K562 (cell line): Measurements from ENCODE around the gene TENT4B. TPM values are rescaled to one million over a fixed set of nuclear protein-coding genes. Genes with fewer than 3 reads are reported as not detected.

Experiments used
- ATAC-seq: fragments of 200-7000 bp; cut with Tn5 transposase; 3 replicates; pipeline ENCODE4 v1.9.1; 2020; ENCODE audit warnings: moderate library complexity
- BruUV-seq: library from RNA; stranded (reverse); fragments of 400-500 nt; replicated peaks from 2 replicates; lab custom pipeline; 2021; lab: Mats Ljungman, UMichigan
- CTCF ChIA-PET: fragments of 300-600 bp; formaldehyde crosslinking; extraction: SDS; loops from one replicate; lab custom pipeline; 2021; ENCODE audit warnings: low intra/inter-chr PET ratio; lab: Yijun Ruan, JAX
- POLR2A ChIA-PET: fragments of 300-600, 350-650 bp; sonication (Branson Sonifier 250); formaldehyde crosslinking; extraction: SDS; loops from one replicate; lab custom pipeline; 2021; ENCODE audit warnings: antibody characterized with exemption, inconsistent platforms; lab: Yijun Ruan, JAX
- DNase-seq, 4 experiments: peaks; one replicate each; pipeline versions ENCODE4 v3.0.0 to v3.0.0-alpha.2; 2011 to 2018; ENCODE audit warnings: low spot score in 3 of 4, mixed read lengths in 3 of 4; ENCODE audit errors: extremely low read depth in 1 of 4
- FAIRE-seq: peaks from 2 replicates; lab custom pipeline; 2011; peaks lifted over from hg19 to GRCh38; lab: Jason Lieb, UNC
- H2AFZ ChIP-seq: 2 replicates; pipeline ENCODE4 v1.6.0; 2011; ENCODE audit warnings: low read depth, low read length, control low read depth, inconsistent platforms
- H3K27ac ChIP-seq: fragments of 200-600 bp; 3 replicates; pipeline ENCODE4 v1.8.0; 2011; ENCODE audit warnings: low read depth, mild to moderate bottlenecking, control low read depth, inconsistent platforms, low read length, moderate library complexity, mixed read lengths; ENCODE audit errors: extremely low read depth
- H3K27me3 ChIP-seq, 2 experiments: fragments of 300-600 bp in 1 of 2; 2 replicates in 1 of 2; 3 replicates in 1 of 2; pipeline versions ENCODE4 v1.6.0 to v1.8.0; 2011; ENCODE audit warnings: inconsistent platforms in 2 of 2, low read length in 2 of 2, mild to moderate bottlenecking in 1 of 2, mixed read lengths in 1 of 2, moderate library complexity in 1 of 2; ENCODE audit not compliant: control insufficient read depth in 2 of 2, insufficient read depth in 2 of 2
- H3K36me3 ChIP-seq: fragments of 300-600 bp; 3 replicates; pipeline ENCODE4 v1.8.0; 2011; ENCODE audit warnings: mild to moderate bottlenecking, low read length, inconsistent platforms; ENCODE audit not compliant: control insufficient read depth, insufficient read depth
- H3K4me1 ChIP-seq, 2 experiments: fragments of 200-600 bp in 1 of 2; replicated peaks in 1 of 2; 2 replicates in 1 of 2; 3 replicates in 1 of 2; pipeline versions ENCODE4 v1.5.1 to v1.8.0; 2011; ENCODE audit warnings: inconsistent platforms in 2 of 2, low read length in 2 of 2, mild to moderate bottlenecking in 1 of 2, mixed read lengths in 1 of 2, moderate library complexity in 1 of 2; ENCODE audit not compliant: control insufficient read depth in 2 of 2, insufficient read depth in 2 of 2
- H3K4me2 ChIP-seq: 2 replicates; pipeline ENCODE4 v1.6.1; 2011; ENCODE audit warnings: low read length, control low read depth, inconsistent platforms, mixed read lengths; ENCODE audit not compliant: insufficient read depth
- H3K4me3 ChIP-seq: fragments of 200-600 bp; sonication (generic), shearing (Covaris generic); 2 replicates; pipeline ENCODE4 v1.5.1; 2016; ENCODE audit warnings: control low read depth, inconsistent platforms
- H3K79me2 ChIP-seq: fragments of 200-600 bp; 3 replicates; pipeline ENCODE4 v1.8.0; 2011; ENCODE audit warnings: low read length, inconsistent platforms; ENCODE audit not compliant: control insufficient read depth, insufficient read depth
- H3K9ac ChIP-seq, 2 experiments: 2 replicates each; pipeline versions ENCODE4 v1.6.0 to v1.6.1; 2011; ENCODE audit warnings: low read depth in 2 of 2, low read length in 2 of 2, control low read depth in 1 of 2, inconsistent platforms in 1 of 2, mild to moderate bottlenecking in 1 of 2, mixed read lengths in 1 of 2; ENCODE audit not compliant: insufficient read depth in 1 of 2
- H3K9me1 ChIP-seq: one replicate; pipeline ENCODE4 v1.6.0; 2011; ENCODE audit warnings: inconsistent platforms, mild to moderate bottlenecking, low read length, moderate library complexity; ENCODE audit not compliant: control insufficient read depth, insufficient read depth
- H3K9me3 ChIP-seq: replicated peaks from 2 replicates; pipeline ENCODE4 v1.5.1; 2011; ENCODE audit warnings: low read depth, low read length, inconsistent platforms; ENCODE audit not compliant: control insufficient read depth, insufficient read depth
- H4K20me1 ChIP-seq: replicated peaks from 2 replicates; pipeline ENCODE4 v1.6.1; 2011; ENCODE audit warnings: low read length, inconsistent platforms, mixed read lengths; ENCODE audit not compliant: control insufficient read depth, insufficient read depth
- CXXC5 ChIP-seq: fragments of 250-450 bp; sonication (Bioruptor Pico); IDR thresholded peaks from 2 replicates; pipeline ENCODE4 v1.8.0; 2022; ENCODE audit warnings: inconsistent platforms, mild to moderate bottlenecking, moderate library complexity
- ELK3 ChIP-seq: fragments of 450-650 bp; formaldehyde crosslinking; IDR thresholded peaks from 2 replicates; pipeline ENCODE4 v1.4.0; 2020; ENCODE audit warnings: mild to moderate bottlenecking
- FOSL1 ChIP-seq: fragments of 200-800 bp; sonication (Bioruptor generic); conservative IDR thresholded peaks from 2 replicates; pipeline ENCODE4 v1.6.1; 2016; ENCODE audit warnings: missing genetic modification characterization, missing compliant biosample characterization
- FOXM1 ChIP-seq, 2 experiments: fragments of 450-650 bp in 1 of 2; sonication (generic) in 1 of 2; formaldehyde crosslinking in 1 of 2; IDR thresholded peaks; 2 replicates each; pipeline versions ENCODE4 v1.6.1 to v1.9.0; 2017 to 2022; ENCODE audit warnings: low read depth in 2 of 2, mild to moderate bottlenecking in 2 of 2, missing genetic modification reagents in 1 of 2, moderate library complexity in 1 of 2
- HBP1 ChIP-seq: fragments of 450-650 bp; formaldehyde crosslinking; IDR thresholded peaks from 2 replicates; pipeline ENCODE4 v1.4.0; 2022; ENCODE audit warnings: missing genetic modification characterization
- ILF3 ChIP-seq: fragments of 450-650 bp; IDR thresholded peaks from 2 replicates; pipeline ENCODE4 v1.6.1; 2018; ENCODE audit warnings: antibody characterized with exemption, mild to moderate bottlenecking, moderate library complexity, borderline replicate concordance
- KAT8 ChIP-seq: fragments of 450-650 bp; IDR thresholded peaks from 2 replicates; pipeline ENCODE4 v1.6.1; 2016; ENCODE audit warnings: low read depth, mild to moderate bottlenecking
- RFX1 ChIP-seq: fragments of 450-650 bp; IDR thresholded peaks from 2 replicates; pipeline ENCODE4 v1.6.1; 2016; ENCODE audit warnings: mild to moderate bottlenecking, moderate library complexity
- RUNX1 ChIP-seq: sonication (generic); IDR thresholded peaks from 2 replicates; pipeline ENCODE4 v1.6.1; 2016; ENCODE audit warnings: antibody characterized with exemption, low read depth
- SIN3A ChIP-seq, 2 experiments: fragments of 150-350 bp in 1 of 2; IDR thresholded peaks; 2 replicates each; pipeline ENCODE4 v1.6.1; 2011 to 2016; ENCODE audit warnings: borderline replicate concordance in 2 of 2, low read depth in 2 of 2, low read length in 2 of 2, mild to moderate bottlenecking in 2 of 2, moderate library complexity in 2 of 2; ENCODE audit not compliant: control insufficient read depth in 1 of 2
- SPI1 ChIP-seq: IDR thresholded peaks from 2 replicates; pipeline ENCODE4 v1.6.1; 2011; ENCODE audit warnings: low read depth, low read length, control low read depth, borderline replicate concordance
- TEAD2 ChIP-seq: fragments of 450-650 bp; IDR thresholded peaks from 2 replicates; pipeline ENCODE4 v1.6.1; 2016; ENCODE audit warnings: missing genetic modification characterization, control low read depth, missing compliant biosample characterization
- YBX1 ChIP-seq: fragments of 450-650 bp; IDR thresholded peaks from 2 replicates; pipeline ENCODE4 v1.7.1; 2016; ENCODE audit warnings: mild to moderate bottlenecking
- ZBTB8A ChIP-seq: fragments of 450-650 bp; IDR thresholded peaks from 2 replicates; pipeline ENCODE4 v1.6.1; 2018; ENCODE audit warnings: mild to moderate bottlenecking, moderate library complexity; ENCODE audit not compliant: partially characterized antibody
- ZFX ChIP-seq: sonication (generic); formaldehyde crosslinking; IDR thresholded peaks from 2 replicates; pipeline ENCODE4 v1.8.0; 2022; ENCODE audit warnings: mild to moderate bottlenecking, missing genetic modification reagents, moderate library complexity
- ZNF444 ChIP-seq: fragments of 250-450 bp; sonication (Bioruptor Pico); IDR thresholded peaks from 2 replicates; pipeline ENCODE4 v1.4.0; 2020; ENCODE audit warnings: mild to moderate bottlenecking, moderate library complexity
- ZNF512 ChIP-seq: IDR thresholded peaks from 2 replicates; pipeline ENCODE4 v1.6.1; 2016; ENCODE audit warnings: missing genetic modification characterization, missing compliant biosample characterization
- ZNF77 ChIP-seq: fragments of 250-450 bp; sonication (Bioruptor Pico); IDR thresholded peaks from 2 replicates; pipeline ENCODE4 v1.5.0; 2020
- WGBS: fragments of 100-300 bp; shearing (Covaris generic); methylation state at CpG from one replicate; pipeline ENCODE4 v1.1.6; 2016; ENCODE audit warnings: low coverage, mixed read lengths; ENCODE audit not compliant: insufficient coverage; ENCODE audit errors: missing lambda C conversion rate; 5-methylcytosine and 5-hydroxymethylcytosine counted together
- in situ Hi-C: fragments of 300-500 bp; cut with MboI; formaldehyde crosslinking; loops from 4 replicates; pipeline ENCODE4 v1.15.0; 2018; ENCODE audit warnings: inconsistent platforms, mixed read lengths
- intact Hi-C: fragments of 100-400 bp; cut with micrococcal nuclease; formaldehyde crosslinking; loops from 2 replicates; pipeline ENCODE4 v1.14.2; 2022
- polyA plus RNA-seq, 8 experiments: library from polyadenylated mRNA; depleted of rRNA in 4 of 8; stranded (reverse) in 5 of 8; unstranded in 3 of 8; fragments of >200 nt; fragmentation: Nextera tagmentation in 2 of 8; fragmentation: Illumina TruSeq in 1 of 8; extraction: Ambion mirVana in 2 of 8; extraction: Trizol in 1 of 8; gene quantifications; 2 replicates each; pipeline versions ENCODE4 v1.2.1 to v1.2.3, GENCODE V29; 2011 to 2014; ENCODE audit warnings: inconsistent platforms in 1 of 8, missing spikeins in 1 of 8
- total RNA-seq, 7 experiments: library from RNA; depleted of rRNA in 6 of 7; stranded (reverse); fragments of >200 nt in 6 of 7; fragmentation: Illumina TruSeq in 2 of 7; extraction: Trizol in 2 of 7; gene quantifications; 2 replicates each; pipeline versions ENCODE4 v1.2.1 to v1.2.3, GENCODE V29; 2011 to 2021; ENCODE audit warnings: low replicate concordance in 1 of 7

The TENT4B gene
- total and polyA plus RNA-seq, 9 of the 15 experiments (the other 6 are each of a cell fraction or from before 2014, with no cell fraction given): 5.2 to 8.4 (median 7.0) TPM

GRCh38 chr16:50202926-50203624 lies 50.0 kb downstream of the TENT4B start:
- in situ Hi-C loops: loop anchor here (25.0 kb wide), 1 partner anchor 309 kb away; no protein-coding TSS in a partner anchor
- DNase-seq: no peak
- 28% methylated on average over 5 of the region's 5 CpGs for WGBS
- no peak overlapping the region for H3K4me3 ChIP-seq
- peaks cover 26% of the 10 kb centered on the region for H3K79me2 ChIP-seq
- CTCF ChIA-PET: no interaction called here
- H2AFZ ChIP-seq: no peak overlapping the region
- BruUV-seq: no TSS peak
- H3K27ac ChIP-seq: no peak overlapping the region
- no peaks in the 10 kb centered on the region for H3K9me3 ChIP-seq
- H3K27me3 ChIP-seq: no peaks in the 10 kb centered on the region
- POLR2A ChIA-PET: interaction anchor here (0.6 kb wide), 1 partner anchor 18 kb away, joined by 3 read pairs; no protein-coding TSS in a partner anchor
- H3K4me2 ChIP-seq: no peak overlapping the region
- no peaks in the 10 kb centered on the region for H3K36me3 ChIP-seq
- 0 out of 2 replicates have a peak, but pooled peaks cover 9% of the 10 kb centered on the region for H4K20me1 ChIP-seq
- peak; percentile 51 for ATAC-seq
- intact Hi-C loops: no loop called here
- peaks cover 0 to 10% of the 10 kb centered on the region in 2 experiments; a peak in 3 of 5 replicates for H3K4me1 ChIP-seq
- no peak overlapping the region for H3K9ac ChIP-seq
- FAIRE-seq: peak; percentile 75
- H3K9me1 ChIP-seq: no peaks in the 10 kb centered on the region
- TF ChIP-seq RUNX1: no peak
- TF ChIP-seq YBX1: no peak
- no peak for TF ChIP-seq SPI1
- TF ChIP-seq FOXM1 (IDR thresholded peaks at IDR 0.05; ENCODE audit: low read depth): no peak
- no peak for TF ChIP-seq FOXM1 (CRISPR knock-in tag; IDR thresholded peaks at IDR 0.05; ENCODE audit: low read depth)
- TF ChIP-seq ZFX (CRISPR knock-in tag): no peak
- TF ChIP-seq ILF3: no peak
- TF ChIP-seq KAT8: no peak
- TF ChIP-seq ZBTB8A: no peak
- TF ChIP-seq SIN3A (IDR thresholded peaks at IDR 0.05; ENCODE audit: borderline replicate concordance in 2 of 2, control insufficient read depth in 1 of 2, low read depth in 2 of 2, low read length in 2 of 2): no peak
- peak; percentile 69 for TF ChIP-seq FOSL1 (tag)
- TF ChIP-seq ZNF444 (CRISPR knock-in tag): no peak
- no peak for TF ChIP-seq HBP1 (CRISPR knock-in tag)
- no peak for TF ChIP-seq ZNF512 (tag)
- no peak for TF ChIP-seq ZNF77
- TF ChIP-seq CXXC5 (CRISPR knock-in tag): 0 out of 2 replicates have a peak, but pooled peaks have one; percentile 7
- TF ChIP-seq RFX1: peak; percentile 74
- TF ChIP-seq TEAD2 (tag): no peak
- TF ChIP-seq ELK3 (CRISPR knock-in tag): no peak
